Lung (tissue), 12 donors: ENCODE data around the gene FCRL6. TPM values are rescaled to one million over a fixed set of nuclear protein-coding genes. Genes with fewer than 3 reads are reported as not detected.

Source experiments
- ATAC-seq: fragments of 200-7000 bp; cut with Tn5 transposase; one replicate; pipeline ENCODE4 v1.9.1; 2020; ENCODE audit warnings: moderate number of reproducible peaks; ENCODE audit not compliant: insufficient read depth, low FRiP score
- DNase-seq, 3 donors: peaks; one replicate each; pipeline ENCODE4 v3.0.0-alpha.2; 2013 to 2017
- H3K27ac ChIP-seq, 2 donors: one replicate each; pipeline ENCODE4 v1.5.1; 2013; ENCODE audit warnings: mild to moderate bottlenecking in 2 of 2, moderate library complexity in 2 of 2, control low read depth in 1 of 2, inconsistent platforms in 1 of 2, low read depth in 1 of 2, low read length in 1 of 2
- H3K27me3 ChIP-seq, 3 donors: one replicate each; pipeline ENCODE4 v1.5.1; 2013; ENCODE audit warnings: low read length in 2 of 3; ENCODE audit not compliant: control insufficient read depth in 3 of 3, insufficient read depth in 3 of 3
- H3K36me3 ChIP-seq, 4 donors: one replicate each; pipeline ENCODE4 v1.5.1; 2013; ENCODE audit warnings: low read length in 4 of 4, mild to moderate bottlenecking in 1 of 4, moderate library complexity in 1 of 4; ENCODE audit not compliant: control insufficient read depth in 4 of 4, insufficient read depth in 4 of 4
- H3K4me1 ChIP-seq, 5 donors: one replicate each; pipeline ENCODE4 v1.5.1; 2013; ENCODE audit warnings: low read length in 5 of 5, mild to moderate bottlenecking in 2 of 5, moderate library complexity in 1 of 5; ENCODE audit not compliant: control insufficient read depth in 5 of 5, insufficient read depth in 5 of 5
- H3K4me3 ChIP-seq: one replicate; pipeline ENCODE4 v1.5.1; 2013; ENCODE audit warnings: mild to moderate bottlenecking, control low read depth, moderate library complexity
- H3K9ac ChIP-seq, 2 donors: one replicate each; pipeline ENCODE4 v1.5.1; 2013; ENCODE audit warnings: low read length in 2 of 2, control low read depth in 1 of 2; ENCODE audit not compliant: insufficient read depth in 1 of 2
- H3K9me3 ChIP-seq, 4 donors: one replicate each; pipeline ENCODE4 v1.5.1; 2013; ENCODE audit warnings: low read length in 3 of 4, mild to moderate bottlenecking in 1 of 4, moderate library complexity in 1 of 4; ENCODE audit not compliant: control insufficient read depth in 4 of 4, insufficient read depth in 3 of 4
- WGBS, 2 donors: extraction: QIAGEN DNeasy Blood & Tissue Kit; methylation state at CpG; one replicate each; pipeline ENCODE4 v1.1.7; 2013; 5-methylcytosine and 5-hydroxymethylcytosine counted together
- polyA plus RNA-seq, 2 donors: library from polyadenylated mRNA; stranded (reverse); fragments of 200-250 nt; gene quantifications; one replicate each; pipeline ENCODE4 v1.2.1, GENCODE V29; 2013
- total RNA-seq, 2 donors: library from RNA; depleted of rRNA in 1 of 2; stranded (reverse); fragments of >200 nt in 1 of 2; gene quantifications; one replicate each; pipeline ENCODE4 v1.2.1, GENCODE V29; 2014 to 2021
- TF ChIP-seq, protein P1 (sequence below): IDR thresholded peaks from 2 replicates; pipeline ENCODE4 v1.5.1; 2012; ENCODE audit warnings: mild to moderate bottlenecking; ENCODE audit errors: control extremely low read depth, extremely low read depth
- donor health status: control.
- donor health status: control.
- donor health status: Bipolar disorder and iron deficiency.
- donor health status: healthy.
- donor health status: DM: yes; HTN: yes; CAD: no.

FCRL6 gene
- total and polyA plus RNA-seq, 4 donors = 0.55 to 0.82 (median 0.71) TPM

- no peak for ATAC-seq
Observed at GRCh38 chr1:159831412-159832141, 29.4 kb downstream of the FCRL6 start.

DNA sequence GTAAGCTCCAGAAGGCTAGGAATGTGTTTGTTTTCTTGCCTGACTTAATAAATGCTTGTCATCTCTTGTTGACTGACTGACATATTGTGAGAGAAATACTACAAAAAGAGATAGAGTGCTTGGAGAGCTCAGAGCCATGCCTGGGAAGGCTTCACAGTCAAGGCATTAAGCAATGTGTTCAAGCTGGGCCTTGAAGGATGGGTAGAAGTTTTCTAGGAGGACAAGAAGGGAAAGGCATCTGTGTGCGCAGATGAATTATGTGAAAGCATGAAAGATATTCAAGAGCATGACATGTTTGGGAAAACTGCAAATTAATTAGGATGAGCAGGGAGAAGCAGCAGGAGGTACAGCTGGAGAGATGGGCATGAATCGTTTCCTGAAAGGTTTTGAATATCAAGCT, 30.1 kb downstream of the FCRL6 start:
- no peak for ATAC-seq
- WGBS, 2 donors = 91 to 98% methylated on average over 2 of the region's 2 CpGs
- H3K4me1 ChIP-seq = peaks cover 0 to 19% (median 0%) of the 10 kb centered on the region in 5 donors
- H3K9ac ChIP-seq = no peak overlapping the region
- H3K4me3 ChIP-seq = no peak overlapping the region
- no peaks in the 10 kb centered on the region for H3K9me3 ChIP-seq
- no peak for DNase-seq
- no peaks in the 10 kb centered on the region for H3K27me3 ChIP-seq
- no peak overlapping the region for H3K27ac ChIP-seq
- H3K36me3 ChIP-seq = peaks cover 0 to 6% (median 0%) of the 10 kb centered on the region in 4 donors
- TF ChIP-seq, protein P1, sequence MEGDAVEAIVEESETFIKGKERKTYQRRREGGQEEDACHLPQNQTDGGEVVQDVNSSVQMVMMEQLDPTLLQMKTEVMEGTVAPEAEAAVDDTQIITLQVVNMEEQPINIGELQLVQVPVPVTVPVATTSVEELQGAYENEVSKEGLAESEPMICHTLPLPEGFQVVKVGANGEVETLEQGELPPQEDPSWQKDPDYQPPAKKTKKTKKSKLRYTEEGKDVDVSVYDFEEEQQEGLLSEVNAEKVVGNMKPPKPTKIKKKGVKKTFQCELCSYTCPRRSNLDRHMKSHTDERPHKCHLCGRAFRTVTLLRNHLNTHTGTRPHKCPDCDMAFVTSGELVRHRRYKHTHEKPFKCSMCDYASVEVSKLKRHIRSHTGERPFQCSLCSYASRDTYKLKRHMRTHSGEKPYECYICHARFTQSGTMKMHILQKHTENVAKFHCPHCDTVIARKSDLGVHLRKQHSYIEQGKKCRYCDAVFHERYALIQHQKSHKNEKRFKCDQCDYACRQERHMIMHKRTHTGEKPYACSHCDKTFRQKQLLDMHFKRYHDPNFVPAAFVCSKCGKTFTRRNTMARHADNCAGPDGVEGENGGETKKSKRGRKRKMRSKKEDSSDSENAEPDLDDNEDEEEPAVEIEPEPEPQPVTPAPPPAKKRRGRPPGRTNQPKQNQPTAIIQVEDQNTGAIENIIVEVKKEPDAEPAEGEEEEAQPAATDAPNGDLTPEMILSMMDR = no peak

More at GRCh38 chr1:159831412-159832141, 29.4 kb downstream of the FCRL6 start:
- Histone ChIP-seq H3K9ac (no peak overlapping the region), H3K27me3 (no peaks in the 10 kb centered on the region), H3K9me3 (no peaks in the 10 kb centered on the region), H3K27ac (no peak overlapping the region), H3K4me1 (peaks cover 0 to 19% (median 0%) of the 10 kb centered on the region in 5 donors), H3K36me3 (peaks cover 0 to 6% (median 0%) of the 10 kb centered on the region in 4 donors), H3K4me3 (no peak overlapping the region)
- TF ChIP-seq, protein P1 = no peak
- 62 to 80% methylated on average over 7 of the region's 7 CpGs for WGBS, 2 donors
- peak in 2 of 3 donors; percentile 50 to 60 for DNase-seq

DNA sequence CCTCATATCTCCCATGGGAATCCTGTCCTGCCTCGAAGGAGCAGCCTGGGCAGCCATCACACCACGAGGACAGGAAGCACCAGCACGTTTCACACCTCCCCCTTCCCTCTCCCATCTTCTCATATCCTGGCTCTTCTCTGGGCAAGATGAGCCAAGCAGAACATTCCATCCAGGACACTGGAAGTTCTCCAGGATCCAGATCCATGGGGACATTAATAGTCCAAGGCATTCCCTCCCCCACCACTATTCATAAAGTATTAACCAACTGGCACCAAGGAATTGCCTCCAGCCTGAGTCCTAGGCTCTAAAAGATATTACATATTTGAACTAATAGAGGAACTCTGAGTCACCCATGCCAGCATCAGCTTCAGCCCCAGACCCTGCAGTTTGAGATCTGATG, 33.2 kb downstream of the FCRL6 start:
- WGBS, 2 donors = 59 to 65% methylated on average over 3 of the region's 3 CpGs
- Histone ChIP-seq H3K27ac (no peak overlapping the region), H3K9me3 (no peaks in the 10 kb centered on the region), H3K27me3 (no peaks in the 10 kb centered on the region), H3K36me3 (peaks cover 0 to 6% (median 0%) of the 10 kb centered on the region in 4 donors), H3K9ac (no peak overlapping the region), H3K4me1 (peaks cover 0 to 16% (median 0%) of the 10 kb centered on the region in 5 donors), H3K4me3 (no peak overlapping the region)
- no peak for DNase-seq
- no peak for ATAC-seq
- TF ChIP-seq, protein P1 = no peak
